Ovary (tissue), 9 donors: ENCODE measurements around the gene NANOS1. TPM values are rescaled to one million over a fixed set of nuclear protein-coding genes. Genes with fewer than 3 reads are reported as not detected.

Experiments used
- DNase-seq, 5 donors: peaks; one replicate each; pipeline ENCODE4 v3.0.0-alpha.2; 2019 to 2020
- H3K27ac ChIP-seq, 2 donors: fragments of 200-600 bp; one replicate each; pipeline versions ENCODE4 v1.5.1 to v1.8.0; 2019 to 2022
- H3K27me3 ChIP-seq: fragments of 200-600 bp; one replicate; pipeline ENCODE4 v1.8.0; 2022
- H3K36me3 ChIP-seq: fragments of 200-600 bp; sonication (generic); one replicate; pipeline ENCODE4 v1.5.1; 2019
- H3K4me1 ChIP-seq: one replicate; pipeline ENCODE4 v1.8.1; 2013; ENCODE audit warnings: mild to moderate bottlenecking, moderate library complexity; ENCODE audit not compliant: insufficient read depth
- H3K4me3 ChIP-seq: fragments of 200-600 bp; sonication (generic); one replicate; pipeline ENCODE4 v1.5.1; 2017
- H3K9me3 ChIP-seq, 2 donors: fragments of 200-600 bp in 1 of 2; sonication (generic) in 1 of 2; one replicate each; pipeline versions ENCODE4 v1.5.1 to v1.8.1; 2013 to 2019; ENCODE audit warnings: mild to moderate bottlenecking in 1 of 2, moderate library complexity in 1 of 2
- CTCF ChIP-seq, 3 donors: fragments of 450-650 bp in 2 of 3; fragments of 200-600 bp in 1 of 3; IDR thresholded peaks; one replicate each; pipeline versions ENCODE4 v1.5.1 to v1.8.0; 2016 to 2022; ENCODE audit warnings: antibody characterized with exemption in 3 of 3, mild to moderate bottlenecking in 1 of 3
- EP300 ChIP-seq: sonication (generic); formaldehyde crosslinking; IDR thresholded peaks from one replicate; pipeline ENCODE4 v1.6.1; 2017; ENCODE audit warnings: antibody characterized with exemption
- POLR2A ChIP-seq: fragments of 450-650 bp; IDR thresholded peaks from one replicate; pipeline ENCODE4 v1.6.1; 2017; ENCODE audit warnings: antibody characterized with exemption, mild to moderate bottlenecking, moderate library complexity
- WGBS, 3 donors: extraction: QIAGEN DNeasy Blood & Tissue Kit in 1 of 3; methylation state at CpG; one replicate each; pipeline versions ENCODE4 v1.1.5 to v1.1.7; 2013 to 2017; 5-methylcytosine and 5-hydroxymethylcytosine counted together
- intact Hi-C, 4 donors: fragments of 100-400 bp; cut with DNase I; formaldehyde crosslinking; loops; one replicate each; pipeline versions ENCODE4 v1.11.0 to v1.15.1; 2022 to 2023
- polyA plus RNA-seq, 2 donors: library from polyadenylated mRNA; stranded (reverse); fragments of 200-250 nt in 1 of 2; fragments of 350-450 nt in 1 of 2; fragmentation: Illumina TruSeq in 1 of 2; extraction: RNeasy Lipid Tissue Mini Kit (QIAGEN cat#74804) in 1 of 2; gene quantifications; one replicate each; pipeline ENCODE4 v1.2.3, GENCODE V29; 2013 to 2014
- total RNA-seq, 7 donors: library from RNA; depleted of rRNA in 2 of 7; stranded (reverse); fragments of >200 nt in 2 of 7; fragmentation: NEBNext Ultra II Directional in 3 of 7; extraction: Animal tissue kit (Norgen Biotek cat#: 25700) in 3 of 7; gene quantifications; one replicate each; pipeline versions ENCODE4 v1.1.0 to v1.2.4, GENCODE V29; 2016 to 2023
- donor health status: DM: no; HTN: no; CAD: no; lungs with moderate emphysema.
- donor health status: DM: no; HTN: no; CAD: no.
- donor health status: Bipolar disorder and iron deficiency.
- donor health status: DM: yes; HTN: yes; CAD: no.
- donor health status: DM: no; HTN: no; CAD: no.
- donor health status: DM: yes; HTN: yes; CAD: no.

The NANOS1 gene
- total and polyA plus RNA-seq, 9 donors: 0.15 to 7.0 (median 0.79) TPM

GRCh38 chr10:119003572-119004289, 25.8 kb upstream of the NANOS1 start:
- Histone ChIP-seq H3K36me3 (no peaks in the 10 kb centered on the region), H3K9me3 (no peaks in the 10 kb centered on the region), H3K4me1 (no peaks in the 10 kb centered on the region), H3K27me3 (no peaks in the 10 kb centered on the region), H3K4me3 (no peak overlapping the region), H3K27ac (no peak overlapping the region)
- DNase-seq: no peak
- TF ChIP-seq CTCF (IDR thresholded peaks at IDR 0.05) (no peak), EP300 (no peak), POLR2A (no peak)
- intact Hi-C loops: no loop called here
- WGBS, 3 donors: 57 to 71% (median 70%) methylated on average over 7 of the region's 7 CpGs

GRCh38 chr10:119005362-119006043, 24.0 kb upstream of the NANOS1 start:
- Histone ChIP-seq H3K27me3 (no peaks in the 10 kb centered on the region), H3K9me3 (no peaks in the 10 kb centered on the region), H3K36me3 (no peaks in the 10 kb centered on the region), H3K27ac (no peak overlapping the region), H3K4me1 (no peaks in the 10 kb centered on the region), H3K4me3 (no peak overlapping the region)
- TF ChIP-seq EP300 (no peak), CTCF (IDR thresholded peaks at IDR 0.05) (no peak), POLR2A (no peak)
- DNase-seq: no peak
- 78 to 84% (median 83%) methylated on average over 9 of the region's 9 CpGs for WGBS, 3 donors
- intact Hi-C loops: no loop called here

- 23 to 35% (median 31%) methylated on average over 9 of the region's 9 CpGs for WGBS, 3 donors
- no peaks in the 10 kb centered on the region for H3K9me3 ChIP-seq
Measured at GRCh38 chr10:119006451-119007210, 22.9 kb upstream of the NANOS1 start.

More at GRCh38 chr10:119006451-119007210, 22.9 kb upstream of the NANOS1 start:
- no peak for TF ChIP-seq EP300
- TF ChIP-seq POLR2A: no peak
- TF ChIP-seq CTCF (IDR thresholded peaks at IDR 0.05): no peak
- no peak overlapping the region for H3K4me3 ChIP-seq
- H3K27me3 ChIP-seq: no peaks in the 10 kb centered on the region
- no peak overlapping the region for H3K27ac ChIP-seq
- no peaks in the 10 kb centered on the region for H3K4me1 ChIP-seq
- intact Hi-C loops: no loop called here
- no peaks in the 10 kb centered on the region for H3K36me3 ChIP-seq
- DNase-seq: no peak
